ENCODE measurements around the gene SPIC.

- TF ChIP-seq PAX5 (IDR thresholded peaks at IDR 0.05; ENCODE audit: insufficient read depth, low read length, severe bottlenecking) (no peak), POLR2A (IDR thresholded peaks at IDR 0.05; ENCODE audit: low read depth, low read length) (no peak), POLR2AphosphoS5 (IDR thresholded peaks at IDR 0.05; ENCODE audit: low read depth, low read length) (no peak)
Observed at GRCh38 chr12:101459642-101460346, 15.3 kb upstream of the SPIC start.
